Measurements from ENCODE around the gene TRMT10C. TPM values are rescaled to one million over a fixed set of nuclear protein-coding genes. Genes with fewer than 3 reads are reported as not detected.

TRMT10C gene
- total and polyA plus RNA-seq, 2 donors (not counting 1 experiment from before 2014, with no cell fraction given): 13.2 to 25.3 TPM

GRCh38 chr3:101615525-101615924 lies 53.9 kb downstream of the TRMT10C start:
- no peak for ATAC-seq (ENCODE audit: low read depth)

More at GRCh38 chr3:101615525-101615924, 53.9 kb downstream of the TRMT10C start:
- Histone ChIP-seq H2AFZ (ENCODE audit: insufficient read depth, low read depth, low read length, poor library complexity, severe bottlenecking) (no peak overlapping the region), H3K4me3 (ENCODE audit: control extremely low read depth in 1 of 5, extremely low read depth in 1 of 5, insufficient read depth in 1 of 5, low read depth in 2 of 5, low read length in 4 of 5) (no peak overlapping the region), H4K20me1 (ENCODE audit: control insufficient read depth, insufficient read depth, low read length, poor library complexity, severe bottlenecking) (no peaks in the 10 kb centered on the region), H3K9me3 (ENCODE audit: control extremely low read depth in 1 of 3, control insufficient read depth in 2 of 3, insufficient read depth in 1 of 3, low read length in 2 of 3) (peaks cover 0 to 4% (median 0%) of the 10 kb centered on the region in 3 donors), H3K4me2 (replicated peaks; ENCODE audit: low read depth, low read length, poor library complexity, severe bottlenecking) (no peak overlapping the region), H3K4me1 (ENCODE audit: control insufficient read depth in 2 of 2, insufficient read depth in 2 of 2, low read length in 2 of 2) (peaks cover 3 to 9% of the 10 kb centered on the region in 2 donors), H3K36me3 (replicated peaks in 1 of 2; ENCODE audit: control extremely low read depth in 1 of 2, control insufficient read depth in 1 of 2, extremely low read depth in 1 of 2, insufficient read depth in 2 of 2, low read length in 1 of 2) (no peaks in the 10 kb centered on the region), H3K9ac (ENCODE audit: low read length) (no peak overlapping the region), H3K27me3 (replicated peaks in 1 of 4; ENCODE audit: control extremely low read depth in 1 of 4, control insufficient read depth in 3 of 4, insufficient read depth in 4 of 4, low read length in 3 of 4) (no peaks in the 10 kb centered on the region), H3K79me2 (ENCODE audit: control insufficient read depth, insufficient read depth, low read length) (no peaks in the 10 kb centered on the region), H3K27ac (ENCODE audit: low read length in 2 of 2) (no peak overlapping the region)
- POLR2A ChIA-PET: no interaction called here
- TF ChIP-seq EZH2 (IDR thresholded peaks at IDR 0.05; ENCODE audit: borderline replicate concordance, insufficient read depth, low read depth, low read length, poor library complexity, severe bottlenecking): no peak
- TF ChIP-seq CTCF (IDR thresholded peaks at IDR 0.05): no peak
- H3K9me3 Mint-ChIP-seq (ENCODE audit: insufficient read depth): peaks cover 4% of the 10 kb centered on the region
- no peaks in the 10 kb centered on the region for H3K27me3 Mint-ChIP-seq
- H3K27ac Mint-ChIP-seq: no peak overlapping the region
- whole genome bisulfite sequencing (ENCODE audit: insufficient coverage): 94% methylated on average over 4 of the region's 6 CpGs
- H3K4me1 Mint-ChIP-seq: peaks cover 11% of the 10 kb centered on the region
- no peak overlapping the region for H3K4me3 Mint-ChIP-seq
- no peak for DNase-seq
- CTCF ChIA-PET: no interaction called here
- intact Hi-C loops (cut with micrococcal nuclease): no loop called here

Small RNAs within 50 kb of the gene (small RNA-seq; reads per million reads assigned to genes)
- gene RNU6-1256P (ENCODE audit: insufficient read length, low read depth, low replicate concordance): not detected

Other genes starting within 250 kb of the TRMT10C start
- gene IMPG2, start 241.3 kb upstream of the TRMT10C start, total RNA-seq: 0.44 and 0.53 TPM in 2 replicates
- gene IMPG2, start 241.3 kb upstream of the TRMT10C start, polyA plus RNA-seq: 0.21 and 0.22 TPM in 2 replicates
- gene SENP7, start 48.7 kb upstream of the TRMT10C start, total RNA-seq: 47.5 and 50.3 TPM in 2 replicates
- gene SENP7, start 48.7 kb upstream of the TRMT10C start, polyA plus RNA-seq: 14.7 and 22.1 TPM in 2 replicates
- gene PCNP, start 12.3 kb downstream of the TRMT10C start, total RNA-seq: 156 and 157 TPM in 2 replicates
- 39.1 and 71.4 TPM in 2 replicates for gene PCNP, start 12.3 kb downstream of the TRMT10C start, polyA plus RNA-seq
- 40.7 and 42.6 TPM in 2 replicates for gene ZBTB11, start 115.3 kb downstream of the TRMT10C start, total RNA-seq
- gene ZBTB11, start 115.3 kb downstream of the TRMT10C start, polyA plus RNA-seq: 16.3 and 41.0 TPM in 2 replicates
- 1,022 and 1,072 TPM in 2 replicates for gene RPL24, start 124.8 kb downstream of the TRMT10C start, total RNA-seq
- 1,369 and 1,411 TPM in 2 replicates for gene RPL24, start 124.8 kb downstream of the TRMT10C start, polyA plus RNA-seq
- gene CEP97, start 162.7 kb downstream of the TRMT10C start, total RNA-seq: 15.0 and 15.4 TPM in 2 replicates
- gene CEP97, start 162.7 kb downstream of the TRMT10C start, polyA plus RNA-seq: 2.1 and 2.2 TPM in 2 replicates
- gene NXPE3, start 217.3 kb downstream of the TRMT10C start, total RNA-seq: 18.9 and 19.7 TPM in 2 replicates
- gene NXPE3, start 217.3 kb downstream of the TRMT10C start, polyA plus RNA-seq: 15.4 and 15.8 TPM in 2 replicates

Data from B cell (primary cell).